ENCODE results near the gene SUMO4. TPM values are rescaled to one million over a fixed set of nuclear protein-coding genes. Genes with fewer than 3 reads are reported as not detected.

Gene SUMO4
- polyA plus RNA-seq, 2 of the 4 experiments (the other 2 are of a cell fraction): 0.18 TPM; not detected in 1

DNA sequence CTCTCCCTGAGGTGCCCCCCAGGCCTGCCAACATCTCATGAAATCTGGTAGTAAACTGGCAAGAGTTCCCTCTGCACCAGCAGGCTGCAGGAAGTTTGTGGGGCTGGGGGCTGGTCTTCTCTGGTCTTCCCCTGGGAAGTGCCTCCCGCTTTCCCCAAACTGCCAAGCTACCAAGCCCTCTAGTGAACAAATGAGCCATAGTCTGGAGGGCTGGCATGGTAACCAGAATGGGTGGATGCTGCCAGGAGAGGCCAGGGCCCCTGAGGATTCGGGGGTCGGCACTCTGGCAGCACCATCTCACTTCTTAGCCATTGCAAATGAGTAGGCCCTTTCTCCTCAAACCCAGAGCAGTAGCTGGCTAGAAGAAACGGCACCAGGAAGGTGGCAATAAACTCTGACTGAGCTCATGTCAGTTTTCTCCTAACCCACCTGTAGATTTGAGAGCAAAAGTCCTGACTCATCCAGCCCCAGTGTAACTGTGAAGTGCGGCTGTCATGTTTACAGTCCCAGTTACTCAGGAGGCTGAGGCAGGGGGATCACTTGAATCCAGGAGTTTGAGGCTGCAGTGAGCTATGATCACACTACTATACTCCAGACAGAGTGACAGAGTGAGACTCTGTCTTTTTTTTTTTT lies 48.9 kb downstream of the SUMO4 start (continued):
- TF ChIP-seq, protein P1, sequence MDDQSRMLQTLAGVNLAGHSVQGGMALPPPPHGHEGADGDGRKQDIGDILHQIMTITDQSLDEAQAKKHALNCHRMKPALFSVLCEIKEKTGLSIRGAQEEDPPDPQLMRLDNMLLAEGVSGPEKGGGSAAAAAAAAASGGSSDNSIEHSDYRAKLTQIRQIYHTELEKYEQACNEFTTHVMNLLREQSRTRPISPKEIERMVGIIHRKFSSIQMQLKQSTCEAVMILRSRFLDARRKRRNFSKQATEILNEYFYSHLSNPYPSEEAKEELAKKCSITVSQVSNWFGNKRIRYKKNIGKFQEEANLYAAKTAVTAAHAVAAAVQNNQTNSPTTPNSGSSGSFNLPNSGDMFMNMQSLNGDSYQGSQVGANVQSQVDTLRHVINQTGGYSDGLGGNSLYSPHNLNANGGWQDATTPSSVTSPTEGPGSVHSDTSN (IDR thresholded peaks at IDR 0.05): no peak
- no peak for TF ChIP-seq FOSB (CRISPR knock-in tag; IDR thresholded peaks at IDR 0.05)
- TF ChIP-seq, protein P2, sequence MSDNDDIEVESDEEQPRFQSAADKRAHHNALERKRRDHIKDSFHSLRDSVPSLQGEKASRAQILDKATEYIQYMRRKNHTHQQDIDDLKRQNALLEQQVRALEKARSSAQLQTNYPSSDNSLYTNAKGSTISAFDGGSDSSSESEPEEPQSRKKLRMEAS (IDR thresholded peaks at IDR 0.05): no peak

DNA sequence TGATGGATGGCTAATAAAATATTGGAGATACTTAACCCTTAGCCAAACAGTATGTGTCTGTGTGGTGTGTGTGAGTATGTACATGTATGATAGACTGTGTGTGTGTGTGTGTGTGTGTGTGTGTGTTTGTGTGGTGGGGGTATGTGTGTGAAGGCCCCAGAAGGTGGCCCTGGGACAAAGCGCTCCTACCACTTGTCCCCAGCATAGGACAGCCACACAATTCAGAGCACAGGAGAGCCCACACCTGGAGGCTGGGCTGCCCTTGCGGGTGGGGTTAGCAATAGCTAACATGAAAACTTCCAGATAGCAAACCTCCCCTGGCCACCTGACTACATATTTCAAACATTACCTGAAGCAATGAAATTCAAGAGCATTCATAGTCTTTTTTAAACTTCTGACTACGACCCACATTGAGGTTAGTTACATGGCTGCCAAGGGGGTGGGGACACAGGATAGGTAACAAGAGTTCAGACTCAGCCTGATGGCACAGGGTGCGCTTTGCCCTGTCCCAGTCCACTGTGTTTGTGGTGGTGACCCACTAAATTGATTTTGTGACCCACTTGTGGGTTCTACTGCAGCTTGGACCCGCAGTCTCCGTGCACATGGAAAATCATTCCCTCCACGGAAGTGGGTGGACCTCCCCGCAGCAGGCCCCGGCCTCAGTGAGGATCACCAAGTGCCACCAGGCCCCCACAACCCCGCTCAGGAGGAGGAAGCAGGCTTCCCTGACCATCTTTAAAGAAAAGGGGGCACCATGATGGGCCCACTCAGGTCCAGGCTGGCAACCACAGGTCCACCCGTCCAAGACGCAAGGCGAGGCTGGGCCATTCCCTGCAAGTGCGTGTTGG lies 50.0 kb downstream of the SUMO4 start:
- H3K9me3 ChIP-seq: no peaks in the 10 kb centered on the region
- H3K4me1 ChIP-seq: peaks cover 3% of the 10 kb centered on the region; the same call in 1 of the 3 replicates
- no peak overlapping the region for H3K4me3 ChIP-seq
- TF ChIP-seq KDM5A (IDR thresholded peaks at IDR 0.05) (no peak), SREBF2 (IDR thresholded peaks at IDR 0.05) (no peak)
- FAIRE-seq (no peak), ATAC-seq (no peak), DNase-seq (ENCODE audit: low read depth in 1 of 2, low spot score in 1 of 2) (no peak)
- ChIA-PET CTCF (interaction anchor here (0.7 to 5.6 kb wide), 3 partner anchors 18 to 30 kb away, joined by 3 to 23 read pairs (median 3); no protein-coding TSS in a partner anchor), POLR2A (no interaction called here)
- no peak overlapping the region for H3K27ac ChIP-seq
- no peak overlapping the region for H3K4me2 ChIP-seq
- 89% methylated on average over 6 of the region's 14 CpGs for WGBS (ENCODE audit: missing lambda C conversion rate)

Other genes starting within 250 kb of the SUMO4 start
- gene TAB2, start 82.5 kb upstream of the SUMO4 start, polyA plus RNA-seq (2011; rRNA removed): 49.0 and 49.6 TPM in 2 replicates
- 23.0 to 25.0 TPM (median 23.1 TPM) in 3 replicates for gene TAB2, start 82.5 kb upstream of the SUMO4 start, polyA plus RNA-seq (2017; fragmentation: RNase III; extraction: RNeasy Plus Mini Kit Qiagen cat#74134 plus additional on column Dnase treatment)
- 0.04 and 0.12 TPM in 2 replicates for gene ZC3H12D, start 84.8 kb downstream of the SUMO4 start, polyA plus RNA-seq (2011; rRNA removed)
- gene ZC3H12D, start 84.8 kb downstream of the SUMO4 start, polyA plus RNA-seq (2017; fragmentation: RNase III; extraction: RNeasy Plus Mini Kit Qiagen cat#74134 plus additional on column Dnase treatment): 0.04 to 0.05 TPM (median 0.04 TPM) in 3 replicates
- 8.9 and 12.1 TPM in 2 replicates for gene PPIL4, start 145.8 kb downstream of the SUMO4 start, polyA plus RNA-seq (2011; rRNA removed)
- 16.5 to 18.2 TPM (median 17.2 TPM) in 3 replicates for gene PPIL4, start 145.8 kb downstream of the SUMO4 start, polyA plus RNA-seq (2017; fragmentation: RNase III; extraction: RNeasy Plus Mini Kit Qiagen cat#74134 plus additional on column Dnase treatment)
- gene GINM1, start 166.1 kb downstream of the SUMO4 start, polyA plus RNA-seq (2011; rRNA removed): 25.9 and 34.9 TPM in 2 replicates
- 23.1 to 24.2 TPM (median 24.0 TPM) in 3 replicates for gene GINM1, start 166.1 kb downstream of the SUMO4 start, polyA plus RNA-seq (2017; fragmentation: RNase III; extraction: RNeasy Plus Mini Kit Qiagen cat#74134 plus additional on column Dnase treatment)
- gene KATNA1, start 248.5 kb downstream of the SUMO4 start, polyA plus RNA-seq (2011; rRNA removed): 20.4 and 27.0 TPM in 2 replicates
- 8.8 to 9.4 TPM (median 9.3 TPM) in 3 replicates for gene KATNA1, start 248.5 kb downstream of the SUMO4 start, polyA plus RNA-seq (2017; fragmentation: RNase III; extraction: RNeasy Plus Mini Kit Qiagen cat#74134 plus additional on column Dnase treatment)

Measured in A549 (cell line).